Nephron (organoid): ENCODE results near the gene GPC3.

Source experiments
- H3K27ac Mint-ChIP-seq, 3 experiments: 2 replicates each; pipeline ENCODE4 v1.8.0; 2020; ENCODE audit warnings: mixed read lengths in 3 of 3, mild to moderate bottlenecking in 2 of 3, moderate library complexity in 1 of 3
- H3K27me3 Mint-ChIP-seq: 2 replicates; pipeline ENCODE4 v1.8.0; 2021; ENCODE audit warnings: low read depth, mild to moderate bottlenecking, moderate library complexity, mixed read lengths
- H3K36me3 Mint-ChIP-seq: 2 replicates; pipeline ENCODE4 v1.8.0; 2020; ENCODE audit warnings: low read depth, mixed read lengths
- H3K4me1 Mint-ChIP-seq: 2 replicates; pipeline ENCODE4 v1.8.0; 2020; ENCODE audit warnings: mixed read lengths
- H3K4me3 Mint-ChIP-seq, 3 experiments: 2 replicates each; pipeline ENCODE4 v1.8.0; 2020; ENCODE audit warnings: mild to moderate bottlenecking in 3 of 3, mixed read lengths in 3 of 3, moderate library complexity in 2 of 3
- H3K9me3 Mint-ChIP-seq: 2 replicates; pipeline ENCODE4 v1.8.0; 2020; ENCODE audit warnings: mixed read lengths
- TF ChIP-seq, protein P1 (sequence below), 3 experiments: fragments of 200-600 bp; sonication (generic); IDR thresholded peaks; one replicate each; pipeline ENCODE4 v1.5.0; 2021; ENCODE audit warnings: antibody characterized with exemption in 3 of 3; ENCODE audit not compliant: unreplicated experiment in 3 of 3

The GPC3 gene

DNA sequence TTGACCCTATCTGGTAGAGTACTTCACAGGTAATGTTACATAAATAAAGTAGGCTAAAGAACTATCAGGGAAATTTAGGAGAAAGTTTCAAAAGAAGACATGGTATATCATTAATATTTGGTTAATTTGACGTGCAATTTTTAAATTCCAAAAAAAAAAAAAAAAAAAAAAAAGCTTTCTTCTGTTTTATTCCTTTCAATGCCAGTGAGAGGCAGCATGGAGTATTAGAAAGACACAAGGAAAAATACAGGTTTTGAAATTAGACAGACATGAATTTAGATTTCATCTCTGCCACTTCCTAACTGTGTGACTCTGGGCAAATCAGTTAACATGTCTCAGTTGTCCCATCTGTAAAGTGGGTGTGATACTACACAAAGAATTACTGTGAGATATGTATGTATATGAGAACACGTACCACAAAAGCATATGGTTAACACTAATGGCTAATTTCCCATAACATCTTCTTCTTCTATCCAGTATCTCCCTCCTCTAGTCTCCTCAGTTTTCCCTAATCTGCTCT is 132.5 kb downstream of the GPC3 start:
- H3K36me3 Mint-ChIP-seq, result peaks cover 16% of the 10 kb centered on the region
- H3K4me3 Mint-ChIP-seq, result no peak overlapping the region
- TF ChIP-seq, protein P1, sequence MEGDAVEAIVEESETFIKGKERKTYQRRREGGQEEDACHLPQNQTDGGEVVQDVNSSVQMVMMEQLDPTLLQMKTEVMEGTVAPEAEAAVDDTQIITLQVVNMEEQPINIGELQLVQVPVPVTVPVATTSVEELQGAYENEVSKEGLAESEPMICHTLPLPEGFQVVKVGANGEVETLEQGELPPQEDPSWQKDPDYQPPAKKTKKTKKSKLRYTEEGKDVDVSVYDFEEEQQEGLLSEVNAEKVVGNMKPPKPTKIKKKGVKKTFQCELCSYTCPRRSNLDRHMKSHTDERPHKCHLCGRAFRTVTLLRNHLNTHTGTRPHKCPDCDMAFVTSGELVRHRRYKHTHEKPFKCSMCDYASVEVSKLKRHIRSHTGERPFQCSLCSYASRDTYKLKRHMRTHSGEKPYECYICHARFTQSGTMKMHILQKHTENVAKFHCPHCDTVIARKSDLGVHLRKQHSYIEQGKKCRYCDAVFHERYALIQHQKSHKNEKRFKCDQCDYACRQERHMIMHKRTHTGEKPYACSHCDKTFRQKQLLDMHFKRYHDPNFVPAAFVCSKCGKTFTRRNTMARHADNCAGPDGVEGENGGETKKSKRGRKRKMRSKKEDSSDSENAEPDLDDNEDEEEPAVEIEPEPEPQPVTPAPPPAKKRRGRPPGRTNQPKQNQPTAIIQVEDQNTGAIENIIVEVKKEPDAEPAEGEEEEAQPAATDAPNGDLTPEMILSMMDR (IDR thresholded peaks at IDR 0.05; ENCODE audit: unreplicated experiment in 3 of 3), result peak in 2 of 3 experiments; percentile 12 to 43
- H3K27me3 Mint-ChIP-seq, result no peaks in the 10 kb centered on the region
- peaks cover 52% of the 10 kb centered on the region for H3K4me1 Mint-ChIP-seq
- H3K9me3 Mint-ChIP-seq, result no peaks in the 10 kb centered on the region
- H3K27ac Mint-ChIP-seq, result peak overlapping the region; percentile 11 to 86 (median 14)

DNA sequence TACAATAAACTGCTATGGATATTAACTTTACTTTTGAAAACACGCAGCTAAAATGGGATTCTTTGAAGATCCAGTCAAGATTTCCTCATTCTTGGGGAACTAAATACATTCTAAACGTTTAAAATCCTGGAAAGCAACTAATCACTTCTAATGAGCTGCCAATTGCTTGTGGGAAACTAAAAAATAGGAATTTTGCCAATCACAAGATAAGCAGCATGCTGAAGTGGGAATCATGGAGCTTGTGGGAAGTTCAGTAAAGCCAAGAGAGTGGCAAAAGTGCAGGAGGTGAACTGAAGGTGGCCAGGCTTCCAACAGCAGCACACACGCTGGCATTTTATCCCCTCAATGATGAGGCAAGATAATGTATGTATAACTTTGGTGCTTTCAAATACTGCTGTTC is 133.0 kb downstream of the GPC3 start:
- H3K4me1 Mint-ChIP-seq, result peaks cover 52% of the 10 kb centered on the region
- TF ChIP-seq, protein P1 (IDR thresholded peaks at IDR 0.05; ENCODE audit: unreplicated experiment in 3 of 3), result no peak
- no peaks in the 10 kb centered on the region for H3K9me3 Mint-ChIP-seq
- no peak overlapping the region for H3K27ac Mint-ChIP-seq
- H3K36me3 Mint-ChIP-seq, result peaks cover 11% of the 10 kb centered on the region
- no peaks in the 10 kb centered on the region for H3K27me3 Mint-ChIP-seq
- H3K4me3 Mint-ChIP-seq, result no peak overlapping the region

DNA sequence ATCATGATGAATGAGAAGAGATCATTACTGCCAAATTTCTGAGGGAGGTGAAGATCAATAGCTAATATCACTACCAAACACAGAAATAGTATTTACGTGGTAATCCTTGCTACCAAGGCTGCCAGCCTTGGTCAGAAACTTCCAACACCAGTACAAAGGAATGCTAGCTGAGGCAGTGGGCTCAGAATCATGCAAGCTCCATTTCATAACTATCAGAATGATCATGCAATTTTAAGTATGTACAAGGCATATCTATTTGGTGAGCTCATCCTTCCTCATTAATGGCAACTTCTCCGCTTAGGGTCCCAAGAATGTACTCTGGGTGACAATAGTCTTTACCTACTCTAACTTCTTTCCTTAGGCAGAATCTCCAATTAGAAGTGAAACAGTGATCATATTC is 135.0 kb downstream of the GPC3 start:
- Mint-ChIP-seq H3K27me3 (no peaks in the 10 kb centered on the region), H3K4me1 (peaks cover 64% of the 10 kb centered on the region), H3K36me3 (peaks cover 11% of the 10 kb centered on the region), H3K4me3 (no peak overlapping the region), H3K27ac (no peak overlapping the region), H3K9me3 (no peaks in the 10 kb centered on the region)
- TF ChIP-seq, protein P1 (IDR thresholded peaks at IDR 0.05; ENCODE audit: unreplicated experiment in 3 of 3), result no peak

DNA sequence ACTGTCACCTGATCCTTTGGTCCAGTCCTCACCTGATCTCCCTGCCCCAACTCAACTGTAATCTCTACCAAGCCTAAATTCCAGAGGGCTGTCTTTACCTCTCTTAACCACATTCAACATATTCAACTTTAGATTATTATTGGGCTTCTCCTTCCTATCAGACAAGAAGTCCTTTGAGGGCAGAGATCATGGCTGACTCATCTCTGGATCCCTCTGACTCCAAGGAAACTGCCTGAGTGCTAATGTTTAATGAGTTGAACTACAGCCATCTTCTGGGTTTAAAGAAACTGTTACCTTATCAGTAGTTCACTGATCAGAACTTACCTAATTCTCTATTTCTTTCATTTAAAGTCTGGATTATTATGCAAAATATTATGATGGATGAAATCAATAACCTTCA is 135.7 kb downstream of the GPC3 start:
- Mint-ChIP-seq H3K36me3 (peaks cover 11% of the 10 kb centered on the region), H3K4me3 (no peak overlapping the region), H3K27me3 (no peaks in the 10 kb centered on the region), H3K4me1 (peaks cover 71% of the 10 kb centered on the region), H3K27ac (peak overlapping the region in 2 of 3 experiments; percentile 27 to 72), H3K9me3 (no peaks in the 10 kb centered on the region)
- TF ChIP-seq, protein P1 (IDR thresholded peaks at IDR 0.05; ENCODE audit: unreplicated experiment in 3 of 3), result no peak

DNA sequence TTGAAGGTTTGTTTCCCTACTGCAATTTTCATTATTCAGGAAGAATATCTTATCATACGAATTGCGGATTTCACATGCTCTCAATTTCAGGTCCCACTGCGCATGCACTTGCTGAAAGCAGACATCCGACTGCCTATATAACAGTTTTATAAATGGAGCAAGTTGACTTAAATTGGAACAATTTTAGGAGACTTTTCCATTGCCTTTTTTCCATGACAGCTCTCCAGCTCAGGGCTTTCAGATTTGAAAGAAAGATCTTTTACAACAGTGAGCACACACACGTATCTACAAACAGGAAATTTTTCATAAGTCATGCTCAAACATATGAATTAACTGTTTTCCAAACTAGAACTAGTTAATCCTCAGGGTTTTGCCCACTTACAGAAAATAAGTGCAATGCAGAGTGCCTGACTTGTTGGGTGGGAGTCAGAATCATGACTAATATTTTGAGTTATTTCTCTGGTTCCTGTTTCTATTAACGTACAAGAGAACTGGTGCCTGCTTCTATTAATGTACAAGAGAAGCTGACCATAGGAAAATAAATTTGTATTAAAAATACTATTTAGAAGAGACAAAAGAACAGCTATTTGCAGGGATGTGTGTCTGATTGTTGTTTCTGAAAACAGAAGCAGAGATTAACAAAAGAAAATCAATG is 137.9 kb downstream of the GPC3 start:
- TF ChIP-seq, protein P1 (IDR thresholded peaks at IDR 0.05; ENCODE audit: unreplicated experiment in 3 of 3), result no peak
- Mint-ChIP-seq H3K4me3 (peak overlapping the region in 1 of 3 experiments; percentile 2), H3K27me3 (no peaks in the 10 kb centered on the region), H3K36me3 (peaks cover 21% of the 10 kb centered on the region), H3K9me3 (peaks cover 3% of the 10 kb centered on the region), H3K27ac (peak overlapping the region; percentile 90 to 92 (median 92)), H3K4me1 (peaks cover 61% of the 10 kb centered on the region)

DNA sequence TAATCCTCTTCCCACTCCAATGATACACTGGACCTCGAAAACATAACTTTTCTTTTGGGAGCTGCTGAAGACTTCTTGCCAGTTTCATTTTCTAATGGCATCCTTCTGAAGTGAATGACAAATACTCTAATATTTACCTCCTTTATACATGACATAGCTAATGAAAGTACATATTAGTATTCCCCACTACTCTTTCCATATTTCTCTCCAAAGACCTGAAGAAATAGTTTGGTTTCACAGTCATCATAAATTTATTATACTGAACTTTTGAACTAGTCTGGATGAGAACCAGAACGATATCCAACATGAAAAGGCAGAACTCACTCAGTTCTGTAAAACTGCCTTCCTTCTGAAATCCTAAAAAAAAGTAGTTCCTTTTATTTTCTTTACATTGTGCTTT is 139.1 kb downstream of the GPC3 start:
- TF ChIP-seq, protein P1 (IDR thresholded peaks at IDR 0.05; ENCODE audit: unreplicated experiment in 3 of 3), result no peak
- Mint-ChIP-seq H3K36me3 (peaks cover 24% of the 10 kb centered on the region), H3K4me1 (peaks cover 57% of the 10 kb centered on the region), H3K4me3 (peak overlapping the region in 1 of 3 experiments; percentile 11), H3K9me3 (peaks cover 3% of the 10 kb centered on the region), H3K27ac (peak overlapping the region; percentile 90 to 92 (median 92)), H3K27me3 (no peaks in the 10 kb centered on the region)
